Chondrocyte (in vitro differentiated cells): ENCODE measurements around the gene ASIC5. TPM values are rescaled to one million over a fixed set of nuclear protein-coding genes. Genes with fewer than 3 reads are reported as not detected.
A peak's percentile ranks its signal among the peaks of the same experiment; 100 is the strongest.

ENCODE experiments used
- DNase-seq: peaks from one replicate; pipeline ENCODE4 v3.0.0; 2021; ENCODE audit warnings: mixed read lengths, low spot score
- H3K27ac Mint-ChIP-seq: one replicate; pipeline ENCODE4 v1.8.0; 2021; ENCODE audit warnings: mild to moderate bottlenecking, moderate library complexity, mixed read lengths; ENCODE audit not compliant: unreplicated experiment
- H3K27me3 Mint-ChIP-seq: 2 replicates; pipeline ENCODE4 v1.8.0; 2021; ENCODE audit warnings: low read depth, mixed read lengths
- H3K36me3 Mint-ChIP-seq: 2 replicates; pipeline ENCODE4 v1.8.0; 2021; ENCODE audit warnings: low read depth, mixed read lengths
- H3K4me1 Mint-ChIP-seq: 2 replicates; pipeline ENCODE4 v1.8.0; 2021; ENCODE audit warnings: low read depth, mild to moderate bottlenecking, mixed read lengths
- H3K4me3 Mint-ChIP-seq: one replicate; pipeline ENCODE4 v1.8.0; 2021; ENCODE audit warnings: mild to moderate bottlenecking, moderate library complexity, mixed read lengths; ENCODE audit not compliant: unreplicated experiment
- H3K9me3 Mint-ChIP-seq: 2 replicates; pipeline ENCODE4 v1.8.0; 2021; ENCODE audit warnings: low read depth, mixed read lengths
- CTCF ChIP-seq: fragments of 200-600 bp; sonication (generic); IDR thresholded peaks from 2 replicates; pipeline ENCODE4 v1.5.0; 2021; ENCODE audit warnings: antibody characterized with exemption, mild to moderate bottlenecking, moderate library complexity
- total RNA-seq: library from RNA; stranded (reverse); gene quantifications from 3 replicates; pipeline ENCODE4 v1.2.1, GENCODE V29; 2021

The ASIC5 gene
- total RNA-seq, 1 donor from 2014 or later = not detected

- TF ChIP-seq CTCF = no peak
- Mint-ChIP-seq H3K9me3 (no peaks in the 10 kb centered on the region), H3K4me1 (peaks cover 12% of the 10 kb centered on the region), H3K27ac (no peak overlapping the region), H3K36me3 (no peaks in the 10 kb centered on the region), H3K27me3 (no peaks in the 10 kb centered on the region), H3K4me3 (no peak overlapping the region)
- no peak for DNase-seq
Measured at GRCh38 chr4:155837203-155837796, 28.8 kb downstream of the ASIC5 start.

GRCh38 chr4:155832664-155833063 lies 33.4 kb downstream of the ASIC5 start:
- no peak for TF ChIP-seq CTCF
- Mint-ChIP-seq H3K9me3 (no peaks in the 10 kb centered on the region), H3K27me3 (no peaks in the 10 kb centered on the region)

GRCh38 chr4:155828628-155829027 lies 37.4 kb downstream of the ASIC5 start:
- Mint-ChIP-seq H3K9me3 (no peaks in the 10 kb centered on the region), H3K36me3 (peaks cover 1% of the 10 kb centered on the region), H3K27ac (peak overlapping the region; percentile 53), H3K27me3 (peaks cover 1% of the 10 kb centered on the region), H3K4me1 (peaks cover 13% of the 10 kb centered on the region), H3K4me3 (no peak overlapping the region)
- DNase-seq = no peak
- TF ChIP-seq CTCF = no peak

More at GRCh38 chr4:155832664-155833063, 33.4 kb downstream of the ASIC5 start:
- no peak for DNase-seq
- Mint-ChIP-seq H3K36me3 (no peaks in the 10 kb centered on the region), H3K4me1 (peaks cover 13% of the 10 kb centered on the region), H3K27ac (no peak overlapping the region), H3K4me3 (no peak overlapping the region)

GRCh38 chr4:155822572-155822971 lies 43.5 kb downstream of the ASIC5 start:
- peaks cover 1% of the 10 kb centered on the region for H3K36me3 Mint-ChIP-seq
- TF ChIP-seq CTCF = no peak
- peaks cover 20% of the 10 kb centered on the region for H3K4me1 Mint-ChIP-seq
- H3K27me3 Mint-ChIP-seq = peaks cover 1% of the 10 kb centered on the region
- no peak overlapping the region for H3K4me3 Mint-ChIP-seq
- H3K27ac Mint-ChIP-seq = no peak overlapping the region
- no peak for DNase-seq
- H3K9me3 Mint-ChIP-seq = no peaks in the 10 kb centered on the region

- peaks cover 20% of the 10 kb centered on the region for H3K4me1 Mint-ChIP-seq
- no peaks in the 10 kb centered on the region for H3K36me3 Mint-ChIP-seq
- DNase-seq = no peak
- no peaks in the 10 kb centered on the region for H3K9me3 Mint-ChIP-seq
- H3K27ac Mint-ChIP-seq = no peak overlapping the region
- TF ChIP-seq CTCF = no peak
- H3K4me3 Mint-ChIP-seq = no peak overlapping the region
- H3K27me3 Mint-ChIP-seq = no peaks in the 10 kb centered on the region
Measured at GRCh38 chr4:155820887-155821518, 45.1 kb downstream of the ASIC5 start.
